HEK293 (cell line): ENCODE data around the gene UBA52.
A peak's percentile ranks its signal among the peaks of the same experiment; 100 is the strongest.

Source experiments
- CTCF ChIA-PET: fragments of 350-600 bp; formaldehyde crosslinking; extraction: SDS; loops from one replicate; lab custom pipeline; 2021; ENCODE audit warnings: antibody characterized with exemption; lab: Yijun Ruan, JAX
- POLR2A ChIA-PET: fragments of 300-600 bp; formaldehyde crosslinking; extraction: SDS; loops from one replicate; lab custom pipeline; 2020; ENCODE audit warnings: antibody characterized with exemption, inconsistent platforms; lab: Yijun Ruan, JAX
- H3K27ac ChIP-seq: fragments of 200-500 bp; sonication (Bioruptor generic); 2 replicates; pipeline ENCODE4 v1.5.1; 2014; ENCODE audit warnings: low read depth, low read length, control low read depth, inconsistent platforms; ENCODE audit errors: extremely low read depth
- H3K36me3 ChIP-seq, 2 experiments: fragments of 200-500 bp in 1 of 2; sonication (Bioruptor generic) in 1 of 2; 1 replicate in 1 of 2; 2 replicates in 1 of 2; pipeline ENCODE4 v1.5.1; 2014 to 2017; ENCODE audit warnings: inconsistent platforms in 2 of 2, low read length in 2 of 2; ENCODE audit not compliant: control insufficient read depth in 2 of 2, insufficient read depth in 1 of 2
- H3K4me1 ChIP-seq: fragments of 200-500 bp; sonication (Bioruptor generic); 2 replicates; pipeline ENCODE4 v1.5.1; 2014; ENCODE audit warnings: mild to moderate bottlenecking, low read length, inconsistent platforms; ENCODE audit not compliant: control insufficient read depth, insufficient read depth
- H3K4me3 ChIP-seq: 2 replicates; pipeline ENCODE4 v1.5.1; 2011; ENCODE audit warnings: low read depth, mild to moderate bottlenecking, control low read depth, low read length, moderate library complexity
- H3K9me3 ChIP-seq: fragments of 200-500 bp; sonication (Bioruptor generic); 2 replicates; pipeline ENCODE4 v1.5.1; 2014; ENCODE audit warnings: low read depth, low read length, inconsistent platforms; ENCODE audit not compliant: control insufficient read depth, insufficient read depth
- AEBP2 ChIP-seq: fragments of 450-650 bp; formaldehyde crosslinking; IDR thresholded peaks from 2 replicates; pipeline ENCODE4 v1.5.1; 2016; ENCODE audit warnings: missing biosample characterization, missing genetic modification characterization, borderline replicate concordance
- GLI4 ChIP-seq: fragments of 450-650 bp; formaldehyde crosslinking; IDR thresholded peaks from 2 replicates; pipeline ENCODE4 v1.5.1; 2016; ENCODE audit warnings: missing biosample characterization, missing genetic modification characterization
- GLIS2 ChIP-seq: fragments of 450-650 bp; formaldehyde crosslinking; IDR thresholded peaks from 2 replicates; pipeline ENCODE4 v1.5.1; 2016; ENCODE audit warnings: missing biosample characterization, missing genetic modification characterization
- MZF1 ChIP-seq: fragments of 450-650 bp; formaldehyde crosslinking; IDR thresholded peaks from 2 replicates; pipeline ENCODE4 v1.5.1; 2017; ENCODE audit warnings: missing biosample characterization, missing genetic modification characterization, borderline replicate concordance
- PRDM1 ChIP-seq: fragments of 450-650 bp; formaldehyde crosslinking; IDR thresholded peaks from 2 replicates; pipeline ENCODE4; 2016; ENCODE audit warnings: missing biosample characterization, missing genetic modification characterization
- PRDM4 ChIP-seq: fragments of 450-650 bp; formaldehyde crosslinking; IDR thresholded peaks from 2 replicates; pipeline ENCODE4 v1.5.1; 2017; ENCODE audit warnings: missing biosample characterization, missing genetic modification characterization
- SCRT2 ChIP-seq: fragments of 450-650 bp; formaldehyde crosslinking; IDR thresholded peaks from 2 replicates; pipeline ENCODE4 v1.5.1; 2016; ENCODE audit warnings: missing biosample characterization, missing genetic modification characterization
- ZBTB1 ChIP-seq: fragments of 450-650 bp; formaldehyde crosslinking; IDR thresholded peaks from 2 replicates; pipeline ENCODE4 v1.5.1; 2016; ENCODE audit warnings: missing biosample characterization, missing genetic modification characterization
- ZFHX2 ChIP-seq: fragments of 450-650 bp; formaldehyde crosslinking; conservative IDR thresholded peaks from 2 replicates; pipeline ENCODE4 v1.5.1; 2016; ENCODE audit warnings: missing biosample characterization, missing genetic modification characterization
- ZFP37 ChIP-seq: fragments of 450-650 bp; formaldehyde crosslinking; IDR thresholded peaks from 2 replicates; pipeline ENCODE4 v1.5.1; 2016; ENCODE audit warnings: missing biosample characterization, missing genetic modification characterization
- ZNF146 ChIP-seq: fragments of 450-650 bp; formaldehyde crosslinking; IDR thresholded peaks from 2 replicates; pipeline ENCODE4 v1.5.1; 2016; ENCODE audit warnings: missing biosample characterization, missing genetic modification characterization
- ZNF16 ChIP-seq: fragments of 450-650 bp; formaldehyde crosslinking; IDR thresholded peaks from 2 replicates; pipeline ENCODE4 v1.5.1; 2016; ENCODE audit warnings: low read depth, missing biosample characterization, missing genetic modification characterization
- ZNF202 ChIP-seq: fragments of 450-650 bp; formaldehyde crosslinking; IDR thresholded peaks from 2 replicates; pipeline ENCODE4 v1.5.1; 2016; ENCODE audit warnings: missing biosample characterization, missing genetic modification characterization, borderline replicate concordance
- ZNF280C ChIP-seq: fragments of 450-650 bp; formaldehyde crosslinking; IDR thresholded peaks from 2 replicates; pipeline ENCODE4 v1.5.1; 2016; ENCODE audit warnings: missing biosample characterization, missing genetic modification characterization
- ZNF398 ChIP-seq: fragments of 450-650 bp; formaldehyde crosslinking; IDR thresholded peaks from 2 replicates; pipeline ENCODE4 v1.5.1; 2017; ENCODE audit warnings: missing biosample characterization, missing genetic modification characterization
- ZNF404 ChIP-seq: fragments of 450-650 bp; formaldehyde crosslinking; IDR thresholded peaks from 2 replicates; pipeline ENCODE4 v1.5.1; 2017; ENCODE audit warnings: missing biosample characterization, missing genetic modification characterization
- ZNF426 ChIP-seq: fragments of 450-650 bp; formaldehyde crosslinking; IDR thresholded peaks from 2 replicates; pipeline ENCODE4 v1.5.1; 2017; ENCODE audit warnings: missing biosample characterization, missing genetic modification characterization, mild to moderate bottlenecking, inconsistent platforms, moderate library complexity
- ZNF514 ChIP-seq: fragments of 450-650 bp; formaldehyde crosslinking; IDR thresholded peaks from 2 replicates; pipeline ENCODE4 v1.5.1; 2016; ENCODE audit warnings: missing biosample characterization, missing genetic modification characterization
- ZNF544 ChIP-seq: fragments of 450-650 bp; formaldehyde crosslinking; IDR thresholded peaks from 2 replicates; pipeline ENCODE4 v1.5.0; 2017; ENCODE audit warnings: missing biosample characterization, missing genetic modification characterization
- ZNF549 ChIP-seq: fragments of 450-650 bp; IDR thresholded peaks from 2 replicates; pipeline ENCODE4 v1.5.1; 2018; ENCODE audit warnings: missing biosample characterization, missing genetic modification characterization, mild to moderate bottlenecking, inconsistent platforms, moderate library complexity
- ZNF555 ChIP-seq: fragments of 450-650 bp; formaldehyde crosslinking; conservative IDR thresholded peaks from 2 replicates; pipeline ENCODE4 v1.5.1; 2017; ENCODE audit warnings: missing biosample characterization, mild to moderate bottlenecking, missing genetic modification characterization, inconsistent platforms
- ZNF677 ChIP-seq: fragments of 450-650 bp; IDR thresholded peaks from 2 replicates; pipeline ENCODE4 v1.5.0; 2018; ENCODE audit warnings: missing biosample characterization, mild to moderate bottlenecking, missing genetic modification characterization, moderate library complexity
- ZNF747 ChIP-seq: fragments of 450-650 bp; formaldehyde crosslinking; IDR thresholded peaks from 2 replicates; pipeline ENCODE4 v1.5.1; 2016; ENCODE audit warnings: missing biosample characterization, missing genetic modification characterization
- ZNF76 ChIP-seq: fragments of 450-650 bp; formaldehyde crosslinking; IDR thresholded peaks from 2 replicates; pipeline ENCODE4; 2016; ENCODE audit warnings: low read depth, missing biosample characterization, missing genetic modification characterization, borderline replicate concordance
- ZNF776 ChIP-seq: fragments of 450-650 bp; formaldehyde crosslinking; IDR thresholded peaks from 2 replicates; pipeline ENCODE4 v1.5.0; 2017; ENCODE audit warnings: missing biosample characterization, missing genetic modification characterization, borderline replicate concordance
- ZNF777 ChIP-seq: fragments of 450-650 bp; formaldehyde crosslinking; IDR thresholded peaks from 2 replicates; pipeline ENCODE4 v1.5.1; 2017; ENCODE audit warnings: missing biosample characterization, missing genetic modification characterization, borderline replicate concordance
- ZSCAN16 ChIP-seq: fragments of 450-650 bp; formaldehyde crosslinking; IDR thresholded peaks from 2 replicates; pipeline ENCODE4 v1.5.1; 2016; ENCODE audit warnings: missing biosample characterization, missing genetic modification characterization
- ZXDB ChIP-seq: fragments of 450-650 bp; formaldehyde crosslinking; IDR thresholded peaks from 2 replicates; pipeline ENCODE4 v1.5.1; 2016; ENCODE audit warnings: missing biosample characterization, missing genetic modification characterization
- TF ChIP-seq, protein P1 (sequence below): fragments of 450-650 bp; formaldehyde crosslinking; IDR thresholded peaks from 2 replicates; pipeline ENCODE4 v1.5.1; 2016; ENCODE audit warnings: missing biosample characterization, missing genetic modification characterization

UBA52 gene

GRCh38 chr19:18612772-18613588, 41.3 kb downstream of the UBA52 start, which contains the start of gene TMEM59L:
TMEM59L (plus strand) TSS chr19:18612870; CDS start chr19:18612959, 89 bp downstream.
- Histone ChIP-seq H3K4me1 (peaks cover 4% of the 10 kb centered on the region), H3K27ac (no peak within 1 kb of the TSS; the same call in 1 of the 2 replicates), H3K9me3 (no peaks in the 10 kb centered on the region), H3K36me3 (no peaks in the 10 kb centered on the region), H3K4me3 (peak within 1 kb of the TSS; percentile 41)
- CTCF ChIA-PET, result interaction anchor here (0.6 to 1.0 kb wide), 2 partner anchors 12 to 262 kb away, joined by 3 read pairs; no protein-coding TSS in a partner anchor
- POLR2A ChIA-PET, result interaction anchor here (0.7 to 1.9 kb wide), 5 partner anchors 8 to 464 kb away, joined by 3 to 5 read pairs (median 5); partner anchors contain the start of genes COPE, DDX49 and UBA52
- TF ChIP-seq ZNF426 (tag by site-specific recombination), result no peak
- no peak for TF ChIP-seq MZF1
- TF ChIP-seq ZFP37 (tag by site-specific recombination), result no peak
- TF ChIP-seq ZNF747 (tag by site-specific recombination), result no peak
- no peak for TF ChIP-seq ZSCAN16 (tag by site-specific recombination)
- TF ChIP-seq ZNF404 (tag by site-specific recombination), result no peak
- no peak for TF ChIP-seq ZNF777 (tag by site-specific recombination)
- TF ChIP-seq ZNF776 (tag by site-specific recombination), result no peak
- TF ChIP-seq GLIS2 (tag by site-specific recombination), result peak; percentile 7; the same call in 1 of the 2 replicates
- TF ChIP-seq ZNF202, result no peak
- TF ChIP-seq ZNF146 (tag by site-specific recombination), result 0 out of 2 replicates have a peak, but pooled peaks have one; percentile 2
- TF ChIP-seq, protein P1, sequence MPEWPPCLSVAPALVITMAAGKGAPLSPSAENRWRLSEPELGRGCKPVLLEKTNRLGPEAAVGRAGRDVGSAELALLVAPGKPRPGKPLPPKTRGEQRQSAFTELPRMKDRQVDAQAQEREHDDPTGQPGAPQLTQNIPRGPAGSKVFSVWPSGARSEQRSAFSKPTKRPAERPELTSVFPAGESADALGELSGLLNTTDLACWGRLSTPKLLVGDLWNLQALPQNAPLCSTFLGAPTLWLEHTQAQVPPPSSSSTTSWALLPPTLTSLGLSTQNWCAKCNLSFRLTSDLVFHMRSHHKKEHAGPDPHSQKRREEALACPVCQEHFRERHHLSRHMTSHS (tag by site-specific recombination), result no peak
- no peak for TF ChIP-seq ZNF555 (tag by site-specific recombination)
- TF ChIP-seq ZNF549 (tag by site-specific recombination), result no peak
- no peak for TF ChIP-seq PRDM4 (tag by site-specific recombination)
- 0 out of 2 replicates have a peak, but pooled peaks have one; percentile 11 for TF ChIP-seq GLI4 (tag by site-specific recombination)
- TF ChIP-seq ZNF544, result no peak
- no peak for TF ChIP-seq ZNF16 (tag by site-specific recombination)
- TF ChIP-seq ZBTB1, result 0 out of 2 replicates have a peak, but pooled peaks have one; percentile 3
- TF ChIP-seq ZNF76 (tag by site-specific recombination), result peak; percentile 84
- peak; percentile 67 for TF ChIP-seq ZFHX2 (tag by site-specific recombination)
- 0 out of 2 replicates have a peak, but pooled peaks have one; percentile 8 for TF ChIP-seq PRDM1
- no peak for TF ChIP-seq ZXDB (tag by site-specific recombination)
- peak; percentile 92 for TF ChIP-seq ZNF398 (tag by site-specific recombination)
- TF ChIP-seq ZNF280C (tag by site-specific recombination), result no peak
- no peak for TF ChIP-seq SCRT2 (tag by site-specific recombination)
- no peak for TF ChIP-seq AEBP2 (tag by site-specific recombination)
- peak; percentile 41; the same call in 1 of the 2 replicates for TF ChIP-seq ZNF677 (tag by site-specific recombination)
- no peak for TF ChIP-seq ZNF514 (tag by site-specific recombination)
